Measurements from ENCODE around the gene ACAT2.
"Not testable (repeated sequence)": the region's sequence is repeated elsewhere in the genome, so short reads cannot be mapped to it uniquely, and the experiment has no call there.

ACAT2 gene

GRCh38 chr6:159809149-159809548, 47.3 kb downstream of the ACAT2 start:
- no peak for DNase-seq (ENCODE audit: low read depth in 2 of 2)

GRCh38 chr6:159813781-159814180, 51.9 kb downstream of the ACAT2 start:
- no peak for DNase-seq (ENCODE audit: low read depth in 2 of 2)

GRCh38 chr6:159815410-159815809, 53.6 kb downstream of the ACAT2 start:
- DNase-seq (ENCODE audit: low read depth in 2 of 2) = no peak

- not testable (repeated sequence) for DNase-seq (ENCODE audit: low read depth in 2 of 2)
These were observed 54.9 kb downstream of the ACAT2 start for GRCh38 chr6:159816775-159817174.

- no peak for DNase-seq (ENCODE audit: low read depth in 2 of 2)
These were observed 56.3 kb downstream of the ACAT2 start for GRCh38 chr6:159817951-159818739.

- no peak for DNase-seq (ENCODE audit: low read depth in 2 of 2)
These were observed 57.3 kb downstream of the ACAT2 start for GRCh38 chr6:159819098-159819497.

GRCh38 chr6:159819932-159820640, 58.2 kb downstream of the ACAT2 start:
- DNase-seq (ENCODE audit: low read depth in 2 of 2) = no peak

- DNase-seq (ENCODE audit: low read depth in 2 of 2) = no peak
These were observed 59.3 kb downstream of the ACAT2 start for GRCh38 chr6:159821122-159821521.

GRCh38 chr6:159821726-159822125, 59.9 kb downstream of the ACAT2 start:
- no peak for DNase-seq (ENCODE audit: low read depth in 2 of 2)

GRCh38 chr6:159823953-159824352, 62.1 kb downstream of the ACAT2 start:
- no peak for DNase-seq (ENCODE audit: low read depth in 2 of 2)

- DNase-seq (ENCODE audit: low read depth in 2 of 2) = not testable (repeated sequence)
These were observed 62.8 kb downstream of the ACAT2 start for GRCh38 chr6:159824690-159825089.

- no peak for DNase-seq (ENCODE audit: low read depth in 2 of 2)
These were observed 64.2 kb downstream of the ACAT2 start for GRCh38 chr6:159826004-159826403.

- no peak for DNase-seq (ENCODE audit: low read depth in 2 of 2)
These were observed 65.3 kb downstream of the ACAT2 start for GRCh38 chr6:159826968-159827647.

- peak in 1 of 2 experiments; percentile 9 for DNase-seq (ENCODE audit: low read depth in 2 of 2)
These were observed 66.2 kb downstream of the ACAT2 start for GRCh38 chr6:159828074-159828473.

Measured in fibroblast of skin of left biceps (primary cell).